ENCODE data around the gene MYO9A. TPM values are rescaled to one million over a fixed set of nuclear protein-coding genes. Genes with fewer than 3 reads are reported as not detected.

The MYO9A gene
- total and polyA plus RNA-seq, 10 of the 15 experiments (the other 5 are each of a cell fraction or from before 2014, with no cell fraction given): 3.3 to 25.3 (median 12.2) TPM

- H3K36me3 ChIP-seq (ENCODE audit: control insufficient read depth in 2 of 2, insufficient read depth in 2 of 2, low read length in 1 of 2): no peaks in the 10 kb centered on the region
- H3K4me2 ChIP-seq (ENCODE audit: control insufficient read depth, insufficient read depth): no peak overlapping the region
- no peaks in the 10 kb centered on the region for H3K4me1 ChIP-seq (ENCODE audit: control insufficient read depth, insufficient read depth, low read length)
- no TSS peak for BruUV-seq (replicated peaks)
- no peak for DNase-seq (ENCODE audit: low read depth, low spot score)
- H3K27me3 ChIP-seq (replicated peaks in 1 of 2; ENCODE audit: control insufficient read depth in 2 of 2, insufficient read depth in 2 of 2, low read length in 1 of 2): no peaks in the 10 kb centered on the region
- H3K9me3 ChIP-seq (replicated peaks; ENCODE audit: control insufficient read depth, insufficient read depth, low read length): no peaks in the 10 kb centered on the region; the same call in 2 of the 3 replicates
- H3K4me3 ChIP-seq: no peak overlapping the region
- ChIA-PET SMC1A (ENCODE audit: uncharacterized antibody, unreplicated experiment) (no interaction called here), POLR2A (no interaction called here), RAD21 (ENCODE audit: unreplicated experiment) (no interaction called here), CTCF (no interaction called here)
- no peak for ATAC-seq
- no peak overlapping the region for H3K27ac ChIP-seq (ENCODE audit: control insufficient read depth, insufficient read depth)
- H3K79me2 ChIP-seq (ENCODE audit: control insufficient read depth, insufficient read depth, low read length): no peaks in the 10 kb centered on the region
- no peak overlapping the region for H2AFZ ChIP-seq (ENCODE audit: control insufficient read depth, low read depth, low read length)
- H4K20me1 ChIP-seq (ENCODE audit: control insufficient read depth, insufficient read depth): no peaks in the 10 kb centered on the region
- no peak for FAIRE-seq
- in situ Hi-C loops (cut with MboI): no loop called here
- intact Hi-C loops (cut with micrococcal nuclease; ENCODE audit: unreplicated experiment): no loop called here
- H3K9ac ChIP-seq (ENCODE audit: control insufficient read depth, insufficient read depth, low read length): no peak overlapping the region
- 66% methylated on average over 2 of the region's 2 CpGs for WGBS (ENCODE audit: insufficient coverage, insufficient replicate concordance, low lambda C conversion rate, missing lambda C conversion rate)
- no peak for TF ChIP-seq SMAD1 (IDR thresholded peaks at IDR 0.05; ENCODE audit: low read depth, partially characterized antibody)
These were observed 57.2 kb downstream of the MYO9A start for GRCh38 chr15:72060687-72061250.

- H3K36me3 ChIP-seq (ENCODE audit: control insufficient read depth in 2 of 2, insufficient read depth in 2 of 2, low read length in 1 of 2): no peaks in the 10 kb centered on the region
- ChIA-PET SMC1A (ENCODE audit: uncharacterized antibody, unreplicated experiment) (no interaction called here), POLR2A (no interaction called here), RAD21 (ENCODE audit: unreplicated experiment) (interaction anchor here (0.6 kb wide), 1 partner anchor 169 kb away, joined by 3 read pairs; no protein-coding TSS in a partner anchor), CTCF (no interaction called here)
- no peak for ATAC-seq
- intact Hi-C loops (cut with micrococcal nuclease; ENCODE audit: unreplicated experiment): no loop called here
- no peaks in the 10 kb centered on the region for H3K27me3 ChIP-seq (replicated peaks in 1 of 2; ENCODE audit: control insufficient read depth in 2 of 2, insufficient read depth in 2 of 2, low read length in 1 of 2)
- no peak overlapping the region for H3K4me2 ChIP-seq (ENCODE audit: control insufficient read depth, insufficient read depth)
- H3K79me2 ChIP-seq (ENCODE audit: control insufficient read depth, insufficient read depth, low read length): no peaks in the 10 kb centered on the region
- no peak for FAIRE-seq
- no peak overlapping the region for H2AFZ ChIP-seq (ENCODE audit: control insufficient read depth, low read depth, low read length)
- DNase-seq (ENCODE audit: low read depth, low spot score): no peak
- no peaks in the 10 kb centered on the region for H3K4me1 ChIP-seq (ENCODE audit: control insufficient read depth, insufficient read depth, low read length)
- H4K20me1 ChIP-seq (ENCODE audit: control insufficient read depth, insufficient read depth): no peaks in the 10 kb centered on the region
- H3K9me3 ChIP-seq (replicated peaks; ENCODE audit: control insufficient read depth, insufficient read depth, low read length): no peaks in the 10 kb centered on the region; the same call in 2 of the 3 replicates
- H3K27ac ChIP-seq (ENCODE audit: control insufficient read depth, insufficient read depth): no peak overlapping the region
- H3K9ac ChIP-seq (ENCODE audit: control insufficient read depth, insufficient read depth, low read length): no peak overlapping the region
- in situ Hi-C loops (cut with MboI): no loop called here
- WGBS (ENCODE audit: insufficient coverage, insufficient replicate concordance, low lambda C conversion rate, missing lambda C conversion rate): 92% methylated on average over 1 of the region's 1 CpG
- H3K4me3 ChIP-seq: no peak overlapping the region
- BruUV-seq (replicated peaks): no TSS peak
- TF ChIP-seq CHD1 (IDR thresholded peaks at IDR 0.05; ENCODE audit: low read depth, low read length): no peak
- no peak for TF ChIP-seq SMAD1 (IDR thresholded peaks at IDR 0.05; ENCODE audit: low read depth, partially characterized antibody)
- TF ChIP-seq FOXK2 (IDR thresholded peaks at IDR 0.05): no peak
- no peak for TF ChIP-seq TCF3 (IDR thresholded peaks at IDR 0.05; ENCODE audit: borderline replicate concordance, insufficient read depth, low read depth, low read length)
- no peak for TF ChIP-seq RCOR1 (conservative IDR thresholded peaks at IDR 0.05; ENCODE audit: low read depth, low read length)
- TF ChIP-seq ASH2L (IDR thresholded peaks at IDR 0.05; ENCODE audit: borderline replicate concordance, low read depth): no peak
- TF ChIP-seq MEF2B (IDR thresholded peaks at IDR 0.05; ENCODE audit: partially characterized antibody, poor library complexity, severe bottlenecking): no peak
- no peak for TF ChIP-seq TARDBP (IDR thresholded peaks at IDR 0.05; ENCODE audit: borderline replicate concordance)
- TF ChIP-seq POLR2A (IDR thresholded peaks at IDR 0.05; ENCODE audit: low read depth, low read length): no peak
- no peak for TF ChIP-seq CTCF (IDR thresholded peaks at IDR 0.05 in 2 of 3, conservative IDR thresholded peaks at IDR 0.05 in 1 of 3; ENCODE audit: control insufficient read depth in 2 of 3, extremely low read depth in 1 of 3, insufficient read depth in 1 of 3, low read depth in 3 of 3, low read length in 3 of 3)
- TF ChIP-seq CREB1 (IDR thresholded peaks at IDR 0.05; ENCODE audit: low read depth): no peak
- TF ChIP-seq E4F1 (IDR thresholded peaks at IDR 0.05; ENCODE audit: borderline replicate concordance, partially characterized antibody): no peak
- no peak for TF ChIP-seq HDGF (IDR thresholded peaks at IDR 0.05)
- no peak for TF ChIP-seq SIN3A (IDR thresholded peaks at IDR 0.05; ENCODE audit: low read depth, low read length)
- no peak for TF ChIP-seq MTA2 (IDR thresholded peaks at IDR 0.05; ENCODE audit: low read depth)
These were observed 59.4 kb downstream of the MYO9A start for GRCh38 chr15:72058585-72058984.

All from GM12878 (cell line).